ENCODE measurements around the gene MVD. TPM values are rescaled to one million over a fixed set of nuclear protein-coding genes. Genes with fewer than 3 reads are reported as not detected.

The MVD gene
- total and polyA plus RNA-seq, 2 of the 13 experiments (the other 11 are each of a cell fraction or from before 2014, with no cell fraction given), result 28.1 to 187 TPM

DNA sequence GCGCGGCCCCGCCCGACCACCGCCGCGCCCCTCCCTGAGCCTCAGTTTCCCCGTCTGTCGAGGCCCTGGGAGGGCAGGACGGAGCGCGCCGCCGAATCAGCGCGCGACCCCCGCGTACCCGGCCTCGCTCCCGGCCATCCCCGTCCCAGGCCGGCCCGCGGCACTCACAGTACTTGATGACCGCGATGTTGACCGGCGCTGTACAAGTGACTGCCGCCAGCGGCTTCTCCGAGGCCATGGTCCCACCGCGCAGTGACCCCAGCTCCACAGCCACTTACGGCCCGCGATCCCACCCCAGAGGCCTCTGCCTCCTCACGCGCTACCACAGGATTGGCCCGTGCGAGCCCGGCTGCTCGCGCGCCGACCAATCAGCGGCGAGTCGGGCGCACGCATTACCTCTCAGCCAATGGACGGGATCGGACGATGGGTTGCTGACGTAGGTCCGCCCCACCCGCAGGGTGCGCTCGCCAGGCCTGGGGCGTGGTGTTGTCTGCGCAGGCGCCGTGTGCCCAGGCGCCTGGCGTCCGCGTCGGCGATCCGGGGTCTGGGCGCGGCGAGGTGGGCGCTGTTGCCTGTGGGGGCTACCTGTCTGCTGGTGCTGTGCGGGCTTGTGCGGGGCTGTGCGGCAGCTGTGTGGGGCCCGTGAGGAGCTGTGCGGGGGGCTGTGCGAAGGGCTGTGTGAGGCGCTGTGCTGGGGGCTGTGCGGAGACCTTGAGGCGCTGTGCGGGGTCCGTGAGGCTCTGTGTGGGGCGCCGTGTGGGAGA is at the start of gene MVD (continued):
- peak; percentile 87 for TF ChIP-seq PHF21A (CRISPR knock-in tag; IDR thresholded peaks at IDR 0.05)
- peak; percentile 87 for TF ChIP-seq ZNF772 (CRISPR knock-in tag; IDR thresholded peaks at IDR 0.05)
- TF ChIP-seq, protein P1, sequence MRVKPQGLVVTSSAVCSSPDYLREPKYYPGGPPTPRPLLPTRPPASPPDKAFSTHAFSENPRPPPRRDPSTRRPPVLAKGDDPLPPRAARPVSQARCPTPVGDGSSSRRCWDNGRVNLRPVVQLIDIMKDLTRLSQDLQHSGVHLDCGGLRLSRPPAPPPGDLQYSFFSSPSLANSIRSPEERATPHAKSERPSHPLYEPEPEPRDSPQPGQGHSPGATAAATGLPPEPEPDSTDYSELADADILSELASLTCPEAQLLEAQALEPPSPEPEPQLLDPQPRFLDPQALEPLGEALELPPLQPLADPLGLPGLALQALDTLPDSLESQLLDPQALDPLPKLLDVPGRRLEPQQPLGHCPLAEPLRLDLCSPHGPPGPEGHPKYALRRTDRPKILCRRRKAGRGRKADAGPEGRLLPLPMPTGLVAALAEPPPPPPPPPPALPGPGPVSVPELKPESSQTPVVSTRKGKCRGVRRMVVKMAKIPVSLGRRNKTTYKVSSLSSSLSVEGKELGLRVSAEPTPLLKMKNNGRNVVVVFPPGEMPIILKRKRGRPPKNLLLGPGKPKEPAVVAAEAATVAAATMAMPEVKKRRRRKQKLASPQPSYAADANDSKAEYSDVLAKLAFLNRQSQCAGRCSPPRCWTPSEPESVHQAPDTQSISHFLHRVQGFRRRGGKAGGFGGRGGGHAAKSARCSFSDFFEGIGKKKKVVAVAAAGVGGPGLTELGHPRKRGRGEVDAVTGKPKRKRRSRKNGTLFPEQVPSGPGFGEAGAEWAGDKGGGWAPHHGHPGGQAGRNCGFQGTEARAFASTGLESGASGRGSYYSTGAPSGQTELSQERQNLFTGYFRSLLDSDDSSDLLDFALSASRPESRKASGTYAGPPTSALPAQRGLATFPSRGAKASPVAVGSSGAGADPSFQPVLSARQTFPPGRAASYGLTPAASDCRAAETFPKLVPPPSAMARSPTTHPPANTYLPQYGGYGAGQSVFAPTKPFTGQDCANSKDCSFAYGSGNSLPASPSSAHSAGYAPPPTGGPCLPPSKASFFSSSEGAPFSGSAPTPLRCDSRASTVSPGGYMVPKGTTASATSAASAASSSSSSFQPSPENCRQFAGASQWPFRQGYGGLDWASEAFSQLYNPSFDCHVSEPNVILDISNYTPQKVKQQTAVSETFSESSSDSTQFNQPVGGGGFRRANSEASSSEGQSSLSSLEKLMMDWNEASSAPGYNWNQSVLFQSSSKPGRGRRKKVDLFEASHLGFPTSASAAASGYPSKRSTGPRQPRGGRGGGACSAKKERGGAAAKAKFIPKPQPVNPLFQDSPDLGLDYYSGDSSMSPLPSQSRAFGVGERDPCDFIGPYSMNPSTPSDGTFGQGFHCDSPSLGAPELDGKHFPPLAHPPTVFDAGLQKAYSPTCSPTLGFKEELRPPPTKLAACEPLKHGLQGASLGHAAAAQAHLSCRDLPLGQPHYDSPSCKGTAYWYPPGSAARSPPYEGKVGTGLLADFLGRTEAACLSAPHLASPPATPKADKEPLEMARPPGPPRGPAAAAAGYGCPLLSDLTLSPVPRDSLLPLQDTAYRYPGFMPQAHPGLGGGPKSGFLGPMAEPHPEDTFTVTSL (CRISPR knock-in tag; IDR thresholded peaks at IDR 0.05; ENCODE audit: borderline replicate concordance), result no peak
- peak; percentile 55 for TF ChIP-seq ZMAT3 (CRISPR knock-in tag; conservative IDR thresholded peaks at IDR 0.05)
- peak; percentile 73 for TF ChIP-seq ZNF430 (CRISPR knock-in tag; IDR thresholded peaks at IDR 0.05)
- TF ChIP-seq ZNF10 (CRISPR knock-in tag; IDR thresholded peaks at IDR 0.05; ENCODE audit: borderline replicate concordance, low read depth), result no peak
- TF ChIP-seq ZNF784 (CRISPR knock-in tag; IDR thresholded peaks at IDR 0.05; ENCODE audit: borderline replicate concordance), result peak; percentile 91
- peak; percentile 71 for TF ChIP-seq ZNF776 (CRISPR knock-in tag; IDR thresholded peaks at IDR 0.05)
- TF ChIP-seq, protein P2, sequence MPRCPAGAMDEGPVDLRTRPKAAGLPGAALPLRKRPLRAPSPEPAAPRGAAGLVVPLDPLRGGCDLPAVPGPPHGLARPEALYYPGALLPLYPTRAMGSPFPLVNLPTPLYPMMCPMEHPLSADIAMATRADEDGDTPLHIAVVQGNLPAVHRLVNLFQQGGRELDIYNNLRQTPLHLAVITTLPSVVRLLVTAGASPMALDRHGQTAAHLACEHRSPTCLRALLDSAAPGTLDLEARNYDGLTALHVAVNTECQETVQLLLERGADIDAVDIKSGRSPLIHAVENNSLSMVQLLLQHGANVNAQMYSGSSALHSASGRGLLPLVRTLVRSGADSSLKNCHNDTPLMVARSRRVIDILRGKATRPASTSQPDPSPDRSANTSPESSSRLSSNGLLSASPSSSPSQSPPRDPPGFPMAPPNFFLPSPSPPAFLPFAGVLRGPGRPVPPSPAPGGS (CRISPR knock-in tag; IDR thresholded peaks at IDR 0.05), result peak; percentile 97
- no peak; the same call in 1 of the 2 replicates for TF ChIP-seq NR2F6 (IDR thresholded peaks at IDR 0.05)
- peak; percentile 67 for TF ChIP-seq NR2F6 (CRISPR knock-in tag; IDR thresholded peaks at IDR 0.05)
- no peak for TF ChIP-seq ZNF775 (CRISPR knock-in tag; IDR thresholded peaks at IDR 0.05; ENCODE audit: borderline replicate concordance)
- peak; percentile 98 for TF ChIP-seq HES4 (CRISPR knock-in tag; IDR thresholded peaks at IDR 0.05; ENCODE audit: borderline replicate concordance)
- TF ChIP-seq ZBTB1 (CRISPR knock-in tag; IDR thresholded peaks at IDR 0.05; ENCODE audit: borderline replicate concordance), result peak; percentile 21; the same call in 1 of the 2 replicates
- TF ChIP-seq, protein P3, sequence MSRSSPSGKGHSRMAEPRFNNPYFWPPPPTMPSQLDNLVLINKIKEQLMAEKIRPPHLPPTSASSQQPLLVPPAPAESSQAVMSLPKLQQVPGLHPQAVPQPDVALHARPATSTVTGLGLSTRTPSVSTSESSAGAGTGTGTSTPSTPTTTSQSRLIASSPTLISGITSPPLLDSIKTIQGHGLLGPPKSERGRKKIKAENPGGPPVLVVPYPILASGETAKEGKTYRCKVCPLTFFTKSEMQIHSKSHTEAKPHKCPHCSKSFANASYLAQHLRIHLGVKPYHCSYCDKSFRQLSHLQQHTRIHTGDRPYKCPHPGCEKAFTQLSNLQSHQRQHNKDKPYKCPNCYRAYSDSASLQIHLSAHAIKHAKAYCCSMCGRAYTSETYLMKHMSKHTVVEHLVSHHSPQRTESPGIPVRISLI (CRISPR knock-in tag; IDR thresholded peaks at IDR 0.05; ENCODE audit: borderline replicate concordance), result peak; percentile 78
- TF ChIP-seq ARID2 (CRISPR knock-in tag; IDR thresholded peaks at IDR 0.05; ENCODE audit: borderline replicate concordance), result peak; percentile 70; the same call in 1 of the 2 replicates
- peak; percentile 85 for TF ChIP-seq THAP11 (CRISPR knock-in tag; IDR thresholded peaks at IDR 0.05)
- TF ChIP-seq ARID3A (IDR thresholded peaks at IDR 0.05; ENCODE audit: low read depth, low read length), result peak; percentile 14; the same call in 1 of the 2 replicates

All from HepG2 (cell line).